Measurements from ENCODE around the gene SNRNP200.

GRCh38 chr2:96248624-96249023, 56.7 kb downstream of the SNRNP200 start:
- no peak for TF ChIP-seq CTCF (IDR thresholded peaks at IDR 0.05; ENCODE audit: low read depth, low read length, missing input control)
- no peak for TF ChIP-seq REST (IDR thresholded peaks at IDR 0.05)
- TF ChIP-seq MAX (IDR thresholded peaks at IDR 0.05): no peak
- no peak for TF ChIP-seq EGR1 (IDR thresholded peaks at IDR 0.05; ENCODE audit: low read depth in 2 of 2)
- TF ChIP-seq SP1 (IDR thresholded peaks at IDR 0.05): no peak
- no peak for TF ChIP-seq RAD21 (IDR thresholded peaks at IDR 0.05)
